ENCODE measurements around the gene TBX18. TPM values are rescaled to one million over a fixed set of nuclear protein-coding genes. Genes with fewer than 3 reads are reported as not detected.

The TBX18 gene
- total RNA-seq, 1 experiment from 2014 or later: not detected

GRCh38 chr6:84801250-84801649 lies 36.9 kb upstream of the TBX18 start:
- POLR2A ChIA-PET: no interaction called here
- DNase-seq: no peak
- Mint-ChIP-seq H3K27ac (ENCODE audit: unreplicated experiment) (no peak overlapping the region), H3K4me1 (ENCODE audit: low read depth, unreplicated experiment) (no peaks in the 10 kb centered on the region), H3K36me3 (ENCODE audit: insufficient read depth, unreplicated experiment) (no peaks in the 10 kb centered on the region), H3K27me3 (ENCODE audit: insufficient read depth, unreplicated experiment) (peaks cover 4% of the 10 kb centered on the region), H3K4me3 (ENCODE audit: unreplicated experiment) (no peak overlapping the region), H3K9me3 (ENCODE audit: unreplicated experiment) (peaks cover 7% of the 10 kb centered on the region)
- TF ChIP-seq CTCF (IDR thresholded peaks at IDR 0.05; ENCODE audit: insufficient read depth in 1 of 2, low read depth in 1 of 2, low read length in 1 of 2, severe bottlenecking in 1 of 2, unreplicated experiment in 1 of 2): no peak
- BruUV-seq (replicated peaks): no TSS peak
- H3K4me1 ChIP-seq: no peaks in the 10 kb centered on the region
- CTCF ChIA-PET: no interaction called here
- intact Hi-C loops (cut with micrococcal nuclease; ENCODE audit: unreplicated experiment): no loop called here
- no peaks in the 10 kb centered on the region for H3K36me3 ChIP-seq (ENCODE audit: control insufficient read depth, insufficient read depth, low read length)
- H3K27me3 ChIP-seq (replicated peaks; ENCODE audit: control insufficient read depth, insufficient read depth, low read length): no peaks in the 10 kb centered on the region
- H3K4me3 ChIP-seq (ENCODE audit: low read depth, low read length): no peak overlapping the region
- no peaks in the 10 kb centered on the region for H3K9me3 ChIP-seq

- intact Hi-C loops (cut with micrococcal nuclease; ENCODE audit: unreplicated experiment): no loop called here
- Mint-ChIP-seq H3K36me3 (ENCODE audit: insufficient read depth, unreplicated experiment) (no peaks in the 10 kb centered on the region), H3K4me1 (ENCODE audit: low read depth, unreplicated experiment) (no peaks in the 10 kb centered on the region), H3K27me3 (ENCODE audit: insufficient read depth, unreplicated experiment) (peaks cover 1% of the 10 kb centered on the region), H3K9me3 (ENCODE audit: unreplicated experiment) (peaks cover 9% of the 10 kb centered on the region), H3K27ac (ENCODE audit: unreplicated experiment) (no peak overlapping the region), H3K4me3 (ENCODE audit: unreplicated experiment) (no peak overlapping the region)
- H3K9me3 ChIP-seq: no peaks in the 10 kb centered on the region
- ChIA-PET POLR2A (no interaction called here), CTCF (no interaction called here)
- BruUV-seq (replicated peaks): no TSS peak
- no peaks in the 10 kb centered on the region for H3K4me1 ChIP-seq
- no peaks in the 10 kb centered on the region for H3K27me3 ChIP-seq (replicated peaks; ENCODE audit: control insufficient read depth, insufficient read depth, low read length)
- no peak for DNase-seq
- no peaks in the 10 kb centered on the region for H3K36me3 ChIP-seq (ENCODE audit: control insufficient read depth, insufficient read depth, low read length)
- TF ChIP-seq CTCF (IDR thresholded peaks at IDR 0.05; ENCODE audit: insufficient read depth in 1 of 2, low read depth in 1 of 2, low read length in 1 of 2, severe bottlenecking in 1 of 2, unreplicated experiment in 1 of 2): no peak
- no peak overlapping the region for H3K4me3 ChIP-seq (ENCODE audit: low read depth, low read length)
Observed at GRCh38 chr6:84798257-84798656, 33.9 kb upstream of the TBX18 start.

GRCh38 chr6:84796343-84796742 lies 31.9 kb upstream of the TBX18 start:
- Histone ChIP-seq H3K4me1 (no peaks in the 10 kb centered on the region), H3K4me3 (ENCODE audit: low read depth, low read length) (no peak overlapping the region), H3K9me3 (no peaks in the 10 kb centered on the region), H3K27me3 (replicated peaks; ENCODE audit: control insufficient read depth, insufficient read depth, low read length) (no peaks in the 10 kb centered on the region), H3K36me3 (ENCODE audit: control insufficient read depth, insufficient read depth, low read length) (no peaks in the 10 kb centered on the region)
- no peak for TF ChIP-seq CTCF (IDR thresholded peaks at IDR 0.05; ENCODE audit: insufficient read depth in 1 of 2, low read depth in 1 of 2, low read length in 1 of 2, severe bottlenecking in 1 of 2, unreplicated experiment in 1 of 2)
- no peak for DNase-seq
- no peak overlapping the region for H3K4me3 Mint-ChIP-seq (ENCODE audit: unreplicated experiment)
- no TSS peak for BruUV-seq (replicated peaks)
- intact Hi-C loops (cut with micrococcal nuclease; ENCODE audit: unreplicated experiment): no loop called here
- H3K27ac Mint-ChIP-seq (ENCODE audit: unreplicated experiment): no peak overlapping the region
- ChIA-PET POLR2A (no interaction called here), CTCF (no interaction called here)
- peaks cover 9% of the 10 kb centered on the region for H3K9me3 Mint-ChIP-seq (ENCODE audit: unreplicated experiment)
- no peaks in the 10 kb centered on the region for H3K36me3 Mint-ChIP-seq (ENCODE audit: insufficient read depth, unreplicated experiment)
- no peaks in the 10 kb centered on the region for H3K4me1 Mint-ChIP-seq (ENCODE audit: low read depth, unreplicated experiment)
- H3K27me3 Mint-ChIP-seq (ENCODE audit: insufficient read depth, unreplicated experiment): no peaks in the 10 kb centered on the region
